Stimulated activated naive CD8-positive, alpha-beta T cell treated with anti-CD3 and anti-CD28 coated beads, Interleukin-15, Interleukin-2, amounts not matched to agents 100 ng/mL and 50 ng/mL, for 24 hours (primary cell): ENCODE results near the gene TBPL2.
A peak's percentile ranks its signal among the peaks of the same experiment; 100 is the strongest.

Experiments
- H3K27ac Mint-ChIP-seq: one replicate; pipeline ENCODE4 v1.8.0; 2021; ENCODE audit warnings: mild to moderate bottlenecking, mixed read lengths
- H3K27me3 Mint-ChIP-seq: one replicate; pipeline ENCODE4 v1.8.0; 2021; ENCODE audit warnings: mixed read lengths
- H3K36me3 Mint-ChIP-seq: one replicate; pipeline ENCODE4 v1.8.0; 2021; ENCODE audit warnings: low read depth, mixed read lengths
- H3K4me1 Mint-ChIP-seq: one replicate; pipeline ENCODE4 v1.8.0; 2021; ENCODE audit warnings: low read depth, mixed read lengths
- H3K4me3 Mint-ChIP-seq: one replicate; pipeline ENCODE4 v1.8.0; 2021; ENCODE audit warnings: mild to moderate bottlenecking, mixed read lengths
- H3K9me3 Mint-ChIP-seq: one replicate; pipeline ENCODE4 v1.8.0; 2021; ENCODE audit warnings: mixed read lengths

Gene TBPL2

DNA sequence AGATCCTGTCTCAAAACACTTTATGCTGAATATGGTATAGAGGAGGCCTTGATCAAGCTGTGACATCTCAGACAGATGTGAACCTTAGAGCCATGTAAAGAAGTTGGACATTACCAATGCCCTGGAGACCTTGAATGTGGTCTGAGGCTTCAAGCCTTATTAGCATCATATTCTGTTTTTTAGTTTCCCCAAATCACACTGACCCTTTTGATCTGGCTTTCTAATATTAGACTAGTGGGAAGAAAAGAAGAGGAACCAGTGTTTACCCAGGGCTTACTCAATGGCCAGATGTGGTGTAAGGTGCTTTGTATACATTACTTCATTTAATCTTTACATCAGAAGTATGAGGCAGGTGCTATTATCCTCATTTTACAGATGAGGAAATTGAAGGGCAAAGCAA lies 10.6 kb upstream of the TBPL2 start:
- Mint-ChIP-seq H3K27me3 (no peaks in the 10 kb centered on the region), H3K4me3 (no peak overlapping the region), H3K27ac (no peak overlapping the region), H3K36me3 (no peaks in the 10 kb centered on the region), H3K4me1 (peaks cover 27% of the 10 kb centered on the region), H3K9me3 (no peaks in the 10 kb centered on the region)

DNA sequence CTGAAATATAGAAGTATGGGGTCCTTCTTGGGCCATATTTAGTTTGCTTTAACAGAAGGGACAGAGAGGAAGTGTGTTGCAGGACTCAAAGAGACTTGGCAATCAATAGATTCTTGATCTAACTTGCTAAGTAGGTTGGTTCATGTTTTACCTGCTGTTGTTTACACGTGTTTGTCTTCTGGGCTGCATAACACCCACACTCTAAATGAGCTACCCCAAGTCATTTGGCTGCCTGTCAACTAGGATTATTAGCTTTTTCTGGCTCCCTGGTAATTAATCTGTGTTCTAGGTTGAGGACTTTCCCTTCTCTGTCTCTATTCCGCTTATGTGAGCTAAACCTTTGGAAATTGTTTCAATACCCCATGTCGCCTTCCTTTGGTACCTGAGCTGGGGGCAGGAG lies 10.1 kb upstream of the TBPL2 start:
- H3K4me3 Mint-ChIP-seq: no peak overlapping the region
- H3K36me3 Mint-ChIP-seq: no peaks in the 10 kb centered on the region
- H3K27ac Mint-ChIP-seq: no peak overlapping the region
- H3K4me1 Mint-ChIP-seq: peaks cover 27% of the 10 kb centered on the region
- no peaks in the 10 kb centered on the region for H3K27me3 Mint-ChIP-seq
- no peaks in the 10 kb centered on the region for H3K9me3 Mint-ChIP-seq

DNA sequence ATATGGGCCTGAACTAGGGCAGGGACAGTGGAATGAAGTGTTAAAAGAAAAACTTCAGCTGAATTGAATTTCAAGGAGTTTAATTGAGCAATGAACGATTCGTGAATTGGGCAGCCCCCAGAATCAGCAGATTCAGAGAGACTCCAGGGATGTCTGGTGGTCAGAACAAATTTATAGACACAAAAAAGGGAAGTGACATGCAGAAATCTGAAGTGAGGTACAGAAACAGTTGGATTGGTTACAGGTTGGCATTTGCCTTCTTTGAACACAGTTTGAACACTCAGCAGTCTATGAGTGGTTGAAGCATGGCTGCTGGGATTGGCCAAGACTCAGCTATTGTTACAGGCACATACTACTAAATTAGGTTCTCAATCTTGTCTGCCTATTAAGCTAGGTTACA lies 9.7 kb upstream of the TBPL2 start:
- Mint-ChIP-seq H3K9me3 (no peaks in the 10 kb centered on the region), H3K4me1 (peaks cover 27% of the 10 kb centered on the region), H3K27me3 (no peaks in the 10 kb centered on the region), H3K36me3 (no peaks in the 10 kb centered on the region), H3K27ac (no peak overlapping the region), H3K4me3 (no peak overlapping the region)

DNA sequence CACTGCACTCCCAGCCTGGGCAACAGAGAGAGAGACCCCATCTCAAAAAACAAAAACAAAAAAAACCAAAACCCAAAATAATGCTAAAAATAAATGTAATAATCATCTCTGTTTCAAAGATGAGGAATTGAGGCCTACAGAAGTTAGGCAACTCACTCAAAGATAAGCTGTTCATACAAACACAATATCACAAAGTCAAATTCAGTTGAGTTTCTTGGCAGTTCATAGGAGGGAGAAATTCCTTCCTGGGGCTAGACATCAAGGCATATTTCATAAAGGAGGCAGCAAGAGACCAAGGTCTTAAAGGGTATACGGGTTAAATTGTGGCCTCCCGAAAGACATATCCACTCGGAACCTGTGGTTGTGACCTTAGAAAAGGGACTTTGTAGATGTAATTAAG lies 8.7 kb upstream of the TBPL2 start:
- H3K27me3 Mint-ChIP-seq: no peaks in the 10 kb centered on the region
- no peaks in the 10 kb centered on the region for H3K9me3 Mint-ChIP-seq
- H3K27ac Mint-ChIP-seq: no peak overlapping the region

DNA sequence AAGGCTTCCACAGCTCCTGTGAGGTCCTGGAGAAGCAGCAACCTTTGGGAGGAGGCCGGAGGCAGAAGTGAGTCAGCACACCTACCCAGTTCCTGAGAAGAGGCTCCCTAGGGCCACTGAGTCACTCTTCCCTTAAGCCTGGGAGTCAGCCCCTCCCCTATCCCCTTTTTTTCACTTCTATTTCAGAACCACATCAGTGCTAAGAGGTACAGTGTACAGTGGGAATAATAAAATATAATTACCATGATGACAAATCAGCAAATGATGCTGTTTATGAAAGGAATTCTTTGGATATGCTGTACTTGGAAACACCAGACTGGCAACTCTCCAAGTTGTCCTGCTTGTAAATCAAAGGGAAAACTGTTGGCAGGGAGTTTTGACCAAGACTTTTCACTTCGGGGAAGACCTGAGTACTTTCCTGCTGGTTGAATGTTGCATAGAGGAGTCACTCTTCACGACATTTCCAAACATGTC lies 7.8 kb upstream of the TBPL2 start:
- no peak overlapping the region for H3K27ac Mint-ChIP-seq
- peaks cover 27% of the 10 kb centered on the region for H3K4me1 Mint-ChIP-seq
- H3K9me3 Mint-ChIP-seq: no peaks in the 10 kb centered on the region
- H3K4me3 Mint-ChIP-seq: no peak overlapping the region
- no peaks in the 10 kb centered on the region for H3K36me3 Mint-ChIP-seq
- H3K27me3 Mint-ChIP-seq: no peaks in the 10 kb centered on the region

More for the DNA sequence above, 8.7 kb upstream of the TBPL2 start:
- H3K4me3 Mint-ChIP-seq: no peak overlapping the region
- H3K36me3 Mint-ChIP-seq: no peaks in the 10 kb centered on the region
- H3K4me1 Mint-ChIP-seq: peaks cover 27% of the 10 kb centered on the region

DNA sequence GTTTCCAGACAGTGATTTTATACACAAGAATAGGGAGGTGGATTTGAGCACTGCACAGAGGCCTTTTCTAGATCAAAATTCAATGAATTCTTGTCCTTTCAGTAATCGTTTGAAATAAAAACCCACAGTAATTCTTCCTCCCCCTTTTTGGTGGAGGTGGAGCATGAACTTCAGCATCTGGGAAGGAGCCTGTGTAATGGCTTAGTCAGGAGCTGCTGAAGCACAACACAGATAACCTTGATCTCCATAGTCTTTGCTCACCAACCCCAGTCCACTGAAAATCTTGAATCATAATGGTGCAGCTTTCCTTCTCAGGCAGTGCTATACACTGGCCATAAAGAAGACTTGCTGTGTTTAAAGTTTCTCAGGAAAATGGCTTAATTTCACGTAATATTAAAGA lies 6.4 kb upstream of the TBPL2 start:
- Mint-ChIP-seq H3K27me3 (no peaks in the 10 kb centered on the region), H3K36me3 (no peaks in the 10 kb centered on the region), H3K27ac (no peak overlapping the region), H3K9me3 (no peaks in the 10 kb centered on the region), H3K4me1 (peaks cover 27% of the 10 kb centered on the region), H3K4me3 (no peak overlapping the region)

DNA sequence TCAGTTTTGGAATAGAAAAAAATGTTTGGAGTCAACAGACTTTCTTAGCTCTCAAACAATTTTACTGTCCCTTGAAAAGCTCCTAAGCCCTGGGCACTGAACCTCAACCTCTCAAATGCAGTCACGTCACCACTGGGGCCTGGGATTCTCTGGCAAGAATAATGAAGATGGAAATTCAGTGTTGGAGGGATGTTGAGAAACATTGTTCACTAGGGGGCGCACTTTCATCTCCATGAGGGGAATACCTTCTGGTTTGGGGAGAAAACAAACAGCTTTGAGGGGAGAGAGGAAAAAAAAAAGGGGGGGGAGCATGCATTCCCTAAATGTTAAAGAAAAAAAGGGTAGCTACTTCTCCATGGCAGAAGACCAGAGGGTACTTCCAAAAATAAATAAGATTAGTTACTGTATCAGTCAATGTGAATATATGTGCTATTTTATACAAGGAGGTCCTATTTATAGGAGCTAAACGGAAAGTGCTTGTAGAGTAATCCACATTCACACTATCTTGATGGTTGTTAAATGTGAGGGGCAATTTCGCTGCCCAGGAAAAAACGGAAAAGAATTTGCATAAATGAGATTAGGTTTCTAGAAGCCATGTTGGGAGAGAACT lies 5.8 kb upstream of the TBPL2 start:
- peaks cover 27% of the 10 kb centered on the region for H3K4me1 Mint-ChIP-seq
- no peak overlapping the region for H3K4me3 Mint-ChIP-seq
- no peaks in the 10 kb centered on the region for H3K36me3 Mint-ChIP-seq
- H3K9me3 Mint-ChIP-seq: no peaks in the 10 kb centered on the region
- no peaks in the 10 kb centered on the region for H3K27me3 Mint-ChIP-seq
- H3K27ac Mint-ChIP-seq: no peak overlapping the region

DNA sequence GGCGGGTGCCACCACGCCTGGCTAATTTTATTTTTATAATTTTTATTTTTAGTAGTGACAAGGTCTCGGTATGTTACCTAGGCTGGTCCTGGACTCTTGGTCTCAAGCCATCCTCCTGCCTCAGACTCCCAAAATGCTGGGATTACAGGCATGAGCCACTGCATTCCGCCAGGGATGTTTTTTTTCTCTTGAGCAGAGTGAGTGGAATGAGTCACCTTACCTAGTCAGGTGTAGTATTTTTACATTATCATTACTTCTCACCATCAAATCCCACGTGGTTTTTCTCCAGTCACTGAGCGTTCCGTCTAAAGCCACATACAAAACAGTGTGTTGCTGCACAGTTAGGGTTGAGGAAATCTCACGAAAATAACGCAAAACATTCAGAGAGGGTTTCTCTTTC lies 870 bp upstream of the TBPL2 start:
- Mint-ChIP-seq H3K4me1 (peaks cover 3% of the 10 kb centered on the region), H3K27me3 (no peaks in the 10 kb centered on the region)

DNA sequence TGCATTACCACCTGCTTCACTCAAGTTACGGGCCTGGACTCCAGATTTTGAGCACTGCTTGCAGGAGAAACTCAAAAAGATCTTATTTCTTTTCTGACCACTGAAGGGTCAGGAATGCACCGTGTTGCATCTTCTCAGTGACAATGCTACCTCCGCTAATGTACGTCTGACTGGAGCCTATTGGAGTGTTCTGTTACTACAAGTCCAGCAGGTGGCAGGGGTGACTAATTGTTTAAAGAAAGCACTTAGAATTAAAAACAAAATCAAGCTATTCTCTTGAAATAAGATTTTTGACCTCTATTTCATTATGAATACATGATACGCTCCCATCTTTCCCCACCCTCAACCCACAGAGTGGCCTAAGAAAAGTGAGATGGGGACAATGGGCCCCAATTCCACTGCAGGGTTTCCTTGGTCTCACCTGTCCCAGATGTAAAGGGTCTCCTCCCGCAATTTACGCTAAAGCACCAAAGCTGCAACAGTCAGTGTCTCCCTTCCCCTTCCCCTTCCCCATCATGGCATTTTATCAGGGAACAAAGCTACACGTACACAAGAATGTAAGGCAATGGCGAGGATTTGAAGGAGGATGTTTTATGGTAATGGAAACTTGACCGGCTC lies 2.2 kb downstream of the TBPL2 start:
- Mint-ChIP-seq H3K36me3 (no peaks in the 10 kb centered on the region), H3K27me3 (no peaks in the 10 kb centered on the region), H3K9me3 (no peaks in the 10 kb centered on the region), H3K4me3 (no peak overlapping the region), H3K27ac (no peak overlapping the region), H3K4me1 (peaks cover 18% of the 10 kb centered on the region)

More for the DNA sequence above, 870 bp upstream of the TBPL2 start:
- no peak overlapping the region for H3K27ac Mint-ChIP-seq
- no peaks in the 10 kb centered on the region for H3K36me3 Mint-ChIP-seq
- H3K4me3 Mint-ChIP-seq: no peak overlapping the region
- H3K9me3 Mint-ChIP-seq: no peaks in the 10 kb centered on the region

DNA sequence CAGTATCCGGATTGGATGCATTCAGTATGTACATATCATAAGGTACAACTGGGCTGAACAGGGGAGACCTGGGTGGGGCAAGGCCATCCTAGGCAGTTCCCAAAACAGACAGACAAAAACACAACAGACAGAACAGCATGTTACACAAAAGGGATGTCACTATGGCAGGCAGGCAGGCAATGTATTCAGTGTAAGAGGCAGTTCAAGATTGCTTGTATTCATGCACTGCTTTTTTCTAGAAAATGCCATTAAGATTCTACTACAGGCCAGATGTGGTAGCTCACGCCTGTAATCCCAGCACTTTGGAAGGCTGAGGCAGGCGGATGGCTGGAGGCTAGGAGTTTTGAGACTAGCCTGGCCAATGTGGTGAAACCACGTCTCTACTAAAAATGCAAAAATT lies 3.5 kb downstream of the TBPL2 start:
- Mint-ChIP-seq H3K9me3 (no peaks in the 10 kb centered on the region), H3K27me3 (no peaks in the 10 kb centered on the region), H3K4me3 (no peak overlapping the region), H3K4me1 (peaks cover 22% of the 10 kb centered on the region), H3K36me3 (no peaks in the 10 kb centered on the region), H3K27ac (no peak overlapping the region)

DNA sequence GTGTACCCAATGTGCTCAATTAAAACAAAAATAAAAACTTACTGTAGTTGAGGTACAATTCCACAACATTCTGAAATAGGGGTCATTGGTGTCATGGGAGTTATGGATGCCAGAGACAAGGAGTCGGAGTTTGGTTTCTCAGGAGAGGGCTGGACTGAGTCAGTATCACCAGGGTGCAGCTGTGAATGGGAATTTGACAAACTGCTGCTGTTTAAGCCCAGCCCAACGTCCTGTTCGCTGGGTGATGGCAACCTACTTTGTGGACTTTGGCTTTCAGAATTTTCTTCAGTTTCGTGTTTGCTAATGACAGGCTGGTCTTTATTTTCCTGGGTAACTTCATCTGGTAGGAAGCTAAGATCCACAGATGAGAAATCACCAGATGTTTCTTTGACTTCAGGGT lies 3.9 kb downstream of the TBPL2 start:
- Mint-ChIP-seq H3K4me3 (no peak overlapping the region), H3K27me3 (no peaks in the 10 kb centered on the region), H3K36me3 (no peaks in the 10 kb centered on the region), H3K4me1 (peaks cover 22% of the 10 kb centered on the region), H3K27ac (no peak overlapping the region), H3K9me3 (no peaks in the 10 kb centered on the region)

DNA sequence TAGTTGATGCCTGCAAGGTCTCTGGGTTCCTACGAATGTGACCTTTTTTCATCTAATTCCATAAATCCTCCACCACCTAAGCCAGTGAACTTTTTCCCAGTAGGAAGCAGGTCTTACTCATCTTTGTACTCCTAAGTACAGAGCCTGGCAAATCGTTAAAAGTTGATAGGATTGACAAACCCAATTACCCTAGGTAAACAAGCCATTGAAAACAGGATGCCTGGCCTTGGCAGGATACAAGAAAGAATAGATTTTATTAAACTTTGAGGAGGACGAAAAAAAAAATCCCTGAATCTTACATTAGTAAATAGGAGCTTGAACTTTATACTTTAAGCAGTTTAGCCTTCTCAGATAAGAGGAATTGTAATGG lies 5.6 kb downstream of the TBPL2 start:
- H3K9me3 Mint-ChIP-seq: no peaks in the 10 kb centered on the region
- H3K36me3 Mint-ChIP-seq: no peaks in the 10 kb centered on the region
- H3K4me1 Mint-ChIP-seq: peaks cover 25% of the 10 kb centered on the region
- H3K27ac Mint-ChIP-seq: no peak overlapping the region
- H3K4me3 Mint-ChIP-seq: no peak overlapping the region
- H3K27me3 Mint-ChIP-seq: no peaks in the 10 kb centered on the region

DNA sequence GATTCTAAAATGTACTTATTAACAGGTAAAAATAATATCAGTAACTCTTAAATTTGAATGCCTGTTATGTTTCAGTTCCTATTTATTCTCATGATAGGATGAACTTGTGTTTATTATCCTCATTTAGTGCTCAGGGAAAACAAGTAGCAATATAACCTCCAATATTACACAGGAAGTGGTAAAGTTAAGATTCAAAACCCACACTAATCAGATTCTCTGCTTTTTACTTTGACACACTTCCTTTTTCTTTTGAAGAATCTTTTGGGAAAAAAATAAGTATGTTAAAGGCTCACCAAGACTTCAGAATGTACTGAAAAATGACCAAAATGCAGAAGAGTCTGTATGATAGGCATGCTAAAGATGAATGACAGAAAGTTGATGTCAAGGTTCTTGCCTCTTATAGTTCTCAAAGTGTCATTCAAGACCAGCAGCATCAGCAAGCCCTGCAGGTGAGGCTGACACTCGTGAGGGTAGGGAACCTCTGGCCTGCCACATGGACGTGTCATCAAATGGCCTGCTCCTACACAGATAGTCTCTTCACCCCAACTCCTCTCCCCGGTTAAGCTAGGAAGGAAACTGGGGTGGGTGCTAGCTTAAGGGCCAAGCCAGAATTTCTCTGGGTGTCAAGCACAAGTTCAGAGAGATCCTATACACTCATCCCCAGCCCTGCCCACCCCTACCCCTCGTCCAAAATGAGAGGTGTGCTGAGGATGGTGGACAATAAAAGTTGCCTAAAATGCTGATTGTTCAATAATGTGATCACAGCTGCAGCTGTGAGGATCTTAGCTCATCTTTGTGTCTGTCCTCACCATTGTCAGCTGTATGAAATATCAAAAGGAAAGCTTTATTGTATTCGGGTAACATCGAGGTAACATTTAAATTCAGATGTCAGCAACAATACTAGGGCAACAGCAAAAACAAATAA lies 6.3 kb downstream of the TBPL2 start:
- Mint-ChIP-seq H3K36me3 (no peaks in the 10 kb centered on the region), H3K4me3 (peak overlapping the region; percentile 3), H3K4me1 (peaks cover 26% of the 10 kb centered on the region), H3K27ac (peak overlapping the region; percentile 32), H3K27me3 (no peaks in the 10 kb centered on the region), H3K9me3 (no peaks in the 10 kb centered on the region)

DNA sequence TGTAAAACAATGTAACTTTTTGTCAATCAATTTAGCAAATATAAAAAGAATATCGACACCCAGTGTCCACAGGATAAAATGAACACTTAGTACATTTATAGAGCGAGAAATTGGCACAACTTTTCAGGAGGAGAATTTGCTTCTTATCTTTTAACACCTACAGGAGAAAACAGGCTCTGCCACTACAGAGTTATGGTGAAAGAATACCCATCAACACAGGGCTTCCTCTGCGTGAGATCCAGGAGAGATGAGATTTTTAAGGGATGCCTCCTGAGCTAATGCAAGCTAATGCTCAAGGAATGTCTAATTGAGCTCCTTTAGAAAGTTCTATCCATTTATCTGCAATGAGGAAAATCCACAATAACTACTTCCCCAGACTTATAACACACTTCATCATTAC lies 7.8 kb downstream of the TBPL2 start:
- H3K4me1 Mint-ChIP-seq: peaks cover 26% of the 10 kb centered on the region
- H3K27me3 Mint-ChIP-seq: no peaks in the 10 kb centered on the region
- no peak overlapping the region for H3K27ac Mint-ChIP-seq
- no peak overlapping the region for H3K4me3 Mint-ChIP-seq
- H3K9me3 Mint-ChIP-seq: no peaks in the 10 kb centered on the region
- H3K36me3 Mint-ChIP-seq: no peaks in the 10 kb centered on the region

DNA sequence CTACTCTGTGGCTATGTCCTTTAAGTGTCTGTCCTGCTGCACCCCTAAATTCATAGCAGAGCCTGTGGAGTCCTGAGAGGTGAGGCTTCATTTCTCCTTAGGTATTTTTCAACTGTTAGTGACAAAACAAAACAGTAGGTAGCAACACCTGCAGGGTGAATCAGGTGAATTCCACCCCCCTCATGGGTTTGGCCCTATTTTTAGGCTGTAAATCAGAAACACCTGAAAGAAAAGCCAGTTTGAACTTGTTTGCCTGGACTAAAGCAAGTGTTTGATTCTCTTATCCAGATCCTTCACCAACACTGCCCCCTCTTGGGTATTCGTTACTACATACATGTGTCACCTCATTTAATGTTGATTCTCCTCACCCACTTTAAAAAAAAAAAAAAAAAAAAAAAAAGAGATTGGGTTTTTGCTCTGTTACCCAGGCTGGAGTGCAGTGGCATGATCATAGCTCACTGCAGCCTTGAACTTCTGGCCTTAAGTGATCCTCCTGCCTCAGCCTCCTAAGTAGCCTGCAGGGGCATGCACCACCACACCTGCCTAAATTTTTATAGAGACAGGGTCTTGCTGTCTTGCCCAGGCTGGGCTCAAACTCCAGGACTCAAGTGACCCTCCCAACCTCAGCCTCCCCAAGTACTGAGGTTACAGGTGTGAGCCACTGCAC lies 10.3 kb downstream of the TBPL2 start:
- peak overlapping the region; percentile 75 for H3K27ac Mint-ChIP-seq
- H3K4me1 Mint-ChIP-seq: peaks cover 26% of the 10 kb centered on the region
- H3K4me3 Mint-ChIP-seq: no peak overlapping the region
- no peaks in the 10 kb centered on the region for H3K9me3 Mint-ChIP-seq
- no peaks in the 10 kb centered on the region for H3K36me3 Mint-ChIP-seq
- H3K27me3 Mint-ChIP-seq: no peaks in the 10 kb centered on the region
